Measurements from ENCODE around the gene CLNS1A. TPM values are rescaled to one million over a fixed set of nuclear protein-coding genes. Genes with fewer than 3 reads are reported as not detected.

CLNS1A gene
- polyA plus RNA-seq, 1 of the 3 experiments (the other 2 are of a cell fraction), result 124 TPM

- DNase-seq, result no peak
- Histone ChIP-seq H3K79me2 (ENCODE audit: insufficient read depth) (no peaks in the 10 kb centered on the region), H3K4me2 (no peak overlapping the region), H3F3A (replicated peaks; ENCODE audit: insufficient read depth) (no peaks in the 10 kb centered on the region), H3K36me3 (replicated peaks in 1 of 2; ENCODE audit: control insufficient read depth in 1 of 2, insufficient read depth in 2 of 2, low read length in 1 of 2) (peaks cover 58 to 73% of the 10 kb centered on the region in 2 experiments), H3K9ac (no peak overlapping the region), H3K4me3 (ENCODE audit: low read depth in 2 of 2, low read length in 1 of 2) (no peak overlapping the region), H2AFZ (ENCODE audit: low read depth) (no peak overlapping the region), H3K27me3 (ENCODE audit: insufficient read depth) (no peaks in the 10 kb centered on the region), H3K9me3 (no peaks in the 10 kb centered on the region), H3K27ac (ENCODE audit: low read depth in 2 of 2, low read length in 1 of 2) (no peak overlapping the region), H4K20me1 (ENCODE audit: insufficient read depth) (no peaks in the 10 kb centered on the region), H3K4me1 (ENCODE audit: control insufficient read depth in 1 of 2, insufficient read depth in 2 of 2, low read depth in 1 of 2, low read length in 1 of 2) (no peaks in the 10 kb centered on the region), H3K9me2 (no peaks in the 10 kb centered on the region)
- ChIA-PET POLR2A (no interaction called here), CTCF (interaction anchor here (1.4 kb wide), 1 partner anchor 133 kb away, joined by 3 read pairs; the partner anchor contains the start of gene RSF1)
- TF ChIP-seq IRF3 (IDR thresholded peaks at IDR 0.05; ENCODE audit: low read depth, low read length) (no peak), PBX3 (IDR thresholded peaks at IDR 0.05) (no peak), CTCF (IDR thresholded peaks at IDR 0.05) (no peak), RCOR1 (IDR thresholded peaks at IDR 0.05; ENCODE audit: low read length) (no peak), MXI1 (IDR thresholded peaks at IDR 0.05; ENCODE audit: low read depth, low read length) (no peak), FOSL2 (IDR thresholded peaks at IDR 0.05; ENCODE audit: borderline replicate concordance, low read depth) (no peak), ELF1 (IDR thresholded peaks at IDR 0.05) (no peak), YY1 (IDR thresholded peaks at IDR 0.05; ENCODE audit: low read depth) (no peak), JUND (IDR thresholded peaks at IDR 0.05) (no peak), EP300 (IDR thresholded peaks at IDR 0.05; ENCODE audit: borderline replicate concordance in 1 of 2, low read depth in 1 of 2, low read length in 1 of 2) (no peak), FOXM1 (IDR thresholded peaks at IDR 0.05; ENCODE audit: low read depth) (no peak), EZH2phosphoT487 (IDR thresholded peaks at IDR 0.05; ENCODE audit: borderline replicate concordance, low read depth) (no peak), CHD2 (IDR thresholded peaks at IDR 0.05; ENCODE audit: low read length, partially characterized antibody) (no peak), TEAD4 (IDR thresholded peaks at IDR 0.05; ENCODE audit: borderline replicate concordance, insufficient read depth) (no peak), RAD21 (IDR thresholded peaks at IDR 0.05; ENCODE audit: low read length) (no peak)
- TF ChIP-seq, protein P1, sequence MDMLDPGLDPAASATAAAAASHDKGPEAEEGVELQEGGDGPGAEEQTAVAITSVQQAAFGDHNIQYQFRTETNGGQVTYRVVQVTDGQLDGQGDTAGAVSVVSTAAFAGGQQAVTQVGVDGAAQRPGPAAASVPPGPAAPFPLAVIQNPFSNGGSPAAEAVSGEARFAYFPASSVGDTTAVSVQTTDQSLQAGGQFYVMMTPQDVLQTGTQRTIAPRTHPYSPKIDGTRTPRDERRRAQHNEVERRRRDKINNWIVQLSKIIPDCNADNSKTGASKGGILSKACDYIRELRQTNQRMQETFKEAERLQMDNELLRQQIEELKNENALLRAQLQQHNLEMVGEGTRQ (IDR thresholded peaks at IDR 0.05; ENCODE audit: borderline replicate concordance, low read depth, low read length), result no peak
- TF ChIP-seq, protein P2, sequence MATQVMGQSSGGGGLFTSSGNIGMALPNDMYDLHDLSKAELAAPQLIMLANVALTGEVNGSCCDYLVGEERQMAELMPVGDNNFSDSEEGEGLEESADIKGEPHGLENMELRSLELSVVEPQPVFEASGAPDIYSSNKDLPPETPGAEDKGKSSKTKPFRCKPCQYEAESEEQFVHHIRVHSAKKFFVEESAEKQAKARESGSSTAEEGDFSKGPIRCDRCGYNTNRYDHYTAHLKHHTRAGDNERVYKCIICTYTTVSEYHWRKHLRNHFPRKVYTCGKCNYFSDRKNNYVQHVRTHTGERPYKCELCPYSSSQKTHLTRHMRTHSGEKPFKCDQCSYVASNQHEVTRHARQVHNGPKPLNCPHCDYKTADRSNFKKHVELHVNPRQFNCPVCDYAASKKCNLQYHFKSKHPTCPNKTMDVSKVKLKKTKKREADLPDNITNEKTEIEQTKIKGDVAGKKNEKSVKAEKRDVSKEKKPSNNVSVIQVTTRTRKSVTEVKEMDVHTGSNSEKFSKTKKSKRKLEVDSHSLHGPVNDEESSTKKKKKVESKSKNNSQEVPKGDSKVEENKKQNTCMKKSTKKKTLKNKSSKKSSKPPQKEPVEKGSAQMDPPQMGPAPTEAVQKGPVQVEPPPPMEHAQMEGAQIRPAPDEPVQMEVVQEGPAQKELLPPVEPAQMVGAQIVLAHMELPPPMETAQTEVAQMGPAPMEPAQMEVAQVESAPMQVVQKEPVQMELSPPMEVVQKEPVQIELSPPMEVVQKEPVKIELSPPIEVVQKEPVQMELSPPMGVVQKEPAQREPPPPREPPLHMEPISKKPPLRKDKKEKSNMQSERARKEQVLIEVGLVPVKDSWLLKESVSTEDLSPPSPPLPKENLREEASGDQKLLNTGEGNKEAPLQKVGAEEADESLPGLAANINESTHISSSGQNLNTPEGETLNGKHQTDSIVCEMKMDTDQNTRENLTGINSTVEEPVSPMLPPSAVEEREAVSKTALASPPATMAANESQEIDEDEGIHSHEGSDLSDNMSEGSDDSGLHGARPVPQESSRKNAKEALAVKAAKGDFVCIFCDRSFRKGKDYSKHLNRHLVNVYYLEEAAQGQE (IDR thresholded peaks at IDR 0.05; ENCODE audit: low read depth, low read length), result no peak
- TF ChIP-seq, protein P3, sequence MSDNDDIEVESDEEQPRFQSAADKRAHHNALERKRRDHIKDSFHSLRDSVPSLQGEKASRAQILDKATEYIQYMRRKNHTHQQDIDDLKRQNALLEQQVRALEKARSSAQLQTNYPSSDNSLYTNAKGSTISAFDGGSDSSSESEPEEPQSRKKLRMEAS (IDR thresholded peaks at IDR 0.05; ENCODE audit: low read depth), result no peak
These were observed 49.5 kb upstream of the CLNS1A start for GRCh38 chr11:77687088-77687487.

All from SK-N-SH (cell line).